H9 (cell line): ENCODE results near the gene FAM3D. TPM values are rescaled to one million over a fixed set of nuclear protein-coding genes. Genes with fewer than 3 reads are reported as not detected.

Experiments
- DNase-seq: peaks from one replicate; pipeline ENCODE4 v3.0.0-alpha.2; 2017
- H2AFZ ChIP-seq: one replicate; pipeline ENCODE4 v1.6.1; 2013; ENCODE audit warnings: mild to moderate bottlenecking, low read length, control low read depth, moderate library complexity
- H2AK5ac ChIP-seq: 2 replicates; pipeline ENCODE4 v1.6.1; 2013; ENCODE audit warnings: low read length, control low read depth, mixed read lengths; ENCODE audit not compliant: insufficient read length
- H2BK120ac ChIP-seq: one replicate; pipeline ENCODE4 v1.6.1; 2013; ENCODE audit warnings: low read depth, mild to moderate bottlenecking, low read length, control low read depth, inconsistent platforms; ENCODE audit not compliant: poor library complexity, severe bottlenecking
- H2BK12ac ChIP-seq: 2 replicates; pipeline ENCODE4 v1.6.1; 2013; ENCODE audit warnings: low read length, control low read depth, mixed read lengths, low read depth; ENCODE audit not compliant: insufficient read length
- H2BK15ac ChIP-seq: 2 replicates; pipeline ENCODE4 v1.6.1; 2013; ENCODE audit warnings: low read depth, low read length, control low read depth
- H2BK20ac ChIP-seq: one replicate; pipeline ENCODE4 v1.6.1; 2013; ENCODE audit warnings: low read depth, mild to moderate bottlenecking, low read length, control low read depth, inconsistent platforms; ENCODE audit not compliant: poor library complexity, severe bottlenecking
- H2BK5ac ChIP-seq: 2 replicates; pipeline ENCODE4 v1.6.1; 2013; ENCODE audit warnings: low read length, control low read depth, mixed read lengths; ENCODE audit not compliant: insufficient read length
- H3K14ac ChIP-seq: 2 replicates; pipeline ENCODE4 v1.6.1; 2013; ENCODE audit warnings: low read length, control low read depth; ENCODE audit not compliant: insufficient read depth
- H3K18ac ChIP-seq: 2 replicates; pipeline ENCODE4 v1.6.1; 2013; ENCODE audit warnings: low read depth, mild to moderate bottlenecking, mixed read lengths, low read length, control low read depth; ENCODE audit not compliant: insufficient read length
- H3K23ac ChIP-seq: 2 replicates; pipeline ENCODE4 v1.6.1; 2013; ENCODE audit warnings: low read length, control low read depth, mixed read lengths, low read depth; ENCODE audit not compliant: insufficient read length
- H3K23me2 ChIP-seq: 2 replicates; pipeline ENCODE4 v1.6.1; 2013; ENCODE audit warnings: low read depth, mild to moderate bottlenecking, mixed read lengths, low read length, control low read depth; ENCODE audit not compliant: insufficient read length, poor library complexity, severe bottlenecking
- H3K27ac ChIP-seq: 2 replicates; pipeline ENCODE4 v1.5.1; 2013; ENCODE audit warnings: low read length, control low read depth, mixed read lengths, low read depth; ENCODE audit not compliant: insufficient read length
- H3K27me3 ChIP-seq: 2 replicates; pipeline ENCODE4 v1.6.1; 2013; ENCODE audit warnings: low read length, control low read depth, inconsistent platforms; ENCODE audit not compliant: insufficient read depth
- H3K4ac ChIP-seq: 2 replicates; pipeline ENCODE4 v1.6.1; 2013; ENCODE audit warnings: low read depth, mild to moderate bottlenecking, control low read depth, inconsistent platforms, low read length, moderate library complexity
- H3K4me1 ChIP-seq: 2 replicates; pipeline ENCODE4 v1.6.1; 2013; ENCODE audit warnings: low read length, control low read depth, inconsistent platforms; ENCODE audit not compliant: insufficient read depth
- H3K4me2 ChIP-seq: 2 replicates; pipeline ENCODE4 v1.6.1; 2013; ENCODE audit warnings: low read length, control low read depth, mixed read lengths; ENCODE audit not compliant: insufficient read length, insufficient read depth
- H3K56ac ChIP-seq: 2 replicates; pipeline ENCODE4 v1.6.1; 2013; ENCODE audit warnings: low read depth, mild to moderate bottlenecking, mixed read lengths, low read length, control low read depth; ENCODE audit not compliant: insufficient read length
- H3K79me1 ChIP-seq: 2 replicates; pipeline ENCODE4 v1.6.1; 2013; ENCODE audit warnings: low read depth, mild to moderate bottlenecking, moderate library complexity, low read length, control low read depth, inconsistent platforms; ENCODE audit not compliant: insufficient read depth, poor library complexity, severe bottlenecking
- H3K79me2 ChIP-seq: 2 replicates; pipeline ENCODE4 v1.6.1; 2013; ENCODE audit warnings: low read length, control low read depth, inconsistent platforms; ENCODE audit not compliant: insufficient read depth
- H3K9ac ChIP-seq: 2 replicates; pipeline ENCODE4 v1.6.1; 2013; ENCODE audit warnings: low read length, control low read depth, mixed read lengths; ENCODE audit not compliant: insufficient read length; ENCODE audit errors: extremely low read depth
- H3K9me3 ChIP-seq: one replicate; pipeline ENCODE4 v1.6.1; 2013; ENCODE audit warnings: low read depth, low read length, inconsistent platforms; ENCODE audit not compliant: control insufficient read depth
- H3T11ph ChIP-seq: one replicate; pipeline ENCODE4 v1.6.1; 2013; ENCODE audit warnings: mild to moderate bottlenecking, low read length, control low read depth, inconsistent platforms
- H4K20me1 ChIP-seq: one replicate; pipeline ENCODE4 v1.6.1; 2013; ENCODE audit not compliant: control insufficient read depth, insufficient read length, insufficient read depth
- H4K5ac ChIP-seq: 2 replicates; pipeline ENCODE4 v1.6.1; 2013; ENCODE audit warnings: low read depth, mild to moderate bottlenecking, mixed read lengths, low read length, control low read depth; ENCODE audit not compliant: insufficient read length
- H4K8ac ChIP-seq: replicated peaks from 2 replicates; pipeline ENCODE4 v1.6.1; 2013; ENCODE audit warnings: low read length, control low read depth, mixed read lengths, low read depth; ENCODE audit not compliant: insufficient read length
- H4K91ac ChIP-seq: 2 replicates; pipeline ENCODE4 v1.6.1; 2013; ENCODE audit warnings: low read depth, mild to moderate bottlenecking, moderate library complexity, mixed read lengths, low read length, control low read depth; ENCODE audit not compliant: insufficient read length
- H3K27ac Mint-ChIP-seq, 3 experiments: 2 replicates in 2 of 3; 3 replicates in 1 of 3; pipeline ENCODE4 v1.8.0; 2020 to 2021; ENCODE audit warnings: mixed read lengths in 3 of 3, mild to moderate bottlenecking in 1 of 3, moderate library complexity in 1 of 3
- H3K27me3 Mint-ChIP-seq: 2 replicates; pipeline ENCODE4 v1.8.0; 2021; ENCODE audit warnings: low read depth, mild to moderate bottlenecking, moderate library complexity, mixed read lengths
- H3K36me3 Mint-ChIP-seq, 3 experiments: 2 replicates in 2 of 3; 3 replicates in 1 of 3; pipeline ENCODE4 v1.8.0; 2020 to 2021; ENCODE audit warnings: low read depth in 3 of 3, mixed read lengths in 3 of 3; ENCODE audit not compliant: insufficient read depth in 1 of 3
- H3K4me1 Mint-ChIP-seq, 2 experiments: 2 replicates each; pipeline ENCODE4 v1.8.0; 2020; ENCODE audit warnings: mixed read lengths in 2 of 2
- H3K4me3 Mint-ChIP-seq, 2 experiments: 2 replicates in 1 of 2; 3 replicates in 1 of 2; pipeline ENCODE4 v1.8.0; 2020 to 2021; ENCODE audit warnings: mild to moderate bottlenecking in 2 of 2, mixed read lengths in 2 of 2, moderate library complexity in 1 of 2
- H3K9me3 Mint-ChIP-seq, 2 experiments: 2 replicates in 1 of 2; 3 replicates in 1 of 2; pipeline ENCODE4 v1.8.0; 2020; ENCODE audit warnings: mild to moderate bottlenecking in 2 of 2, mixed read lengths in 2 of 2, moderate library complexity in 1 of 2
- WGBS: extraction: QIAGEN DNeasy Blood & Tissue Kit; methylation state at CpG from one replicate; pipeline ENCODE4 v1.1.7; 2013; ENCODE audit warnings: missing lambda C conversion rate, low lambda C conversion rate, mixed read lengths; ENCODE audit not compliant: insufficient read length; ENCODE audit errors: extremely low coverage; 5-methylcytosine and 5-hydroxymethylcytosine counted together
- total RNA-seq: library from RNA; stranded (reverse); gene quantifications from 2 replicates; pipeline ENCODE4 v1.2.1, GENCODE V29; 2021
- TF ChIP-seq, protein P1 (sequence below): fragments of 200-600 bp; sonication (generic); conservative IDR thresholded peaks from 3 replicates; pipeline ENCODE4 v1.8.0; 2021; ENCODE audit warnings: antibody characterized with exemption, mild to moderate bottlenecking

Gene FAM3D
- total RNA-seq, 1 experiment from 2014 or later = not detected

DNA sequence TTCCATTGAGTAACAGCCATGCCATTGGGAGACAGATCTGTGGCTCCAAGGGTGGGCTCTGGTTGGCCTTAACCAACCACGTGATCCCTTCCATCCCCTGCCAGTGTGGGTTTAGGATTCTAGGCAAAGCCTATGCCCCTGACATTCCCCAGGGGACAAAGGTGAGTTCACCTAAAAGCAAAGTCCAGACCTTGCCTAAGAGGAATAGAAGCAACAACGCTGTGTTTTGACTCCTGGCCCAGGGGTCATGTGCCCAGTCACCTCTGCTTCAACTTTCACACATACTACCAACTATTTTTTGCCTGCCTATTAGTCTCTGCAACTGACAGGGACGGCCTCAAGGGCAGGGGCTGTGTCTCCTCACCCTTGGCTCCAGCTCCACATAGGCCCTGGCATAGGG is 42.0 kb downstream of the FAM3D start:
- no peak overlapping the region for H2BK120ac ChIP-seq

More for the DNA sequence above, 42.0 kb downstream of the FAM3D start:
- Mint-ChIP-seq H3K36me3 (no peaks in the 10 kb centered on the region), H3K4me3 (no peak overlapping the region), H3K27me3 (peaks cover 7% of the 10 kb centered on the region), H3K27ac (no peak overlapping the region; a peak in 1 of 7 replicates), H3K9me3 (no peaks in the 10 kb centered on the region), H3K4me1 (peaks cover 0 to 9% of the 10 kb centered on the region in 2 experiments; a peak in 2 of 4 replicates)
- no peak overlapping the region for H3K18ac ChIP-seq
- no peak overlapping the region for H4K8ac ChIP-seq
- no peak overlapping the region for H4K5ac ChIP-seq
- no peaks in the 10 kb centered on the region for H3K79me2 ChIP-seq
- TF ChIP-seq, protein P1, sequence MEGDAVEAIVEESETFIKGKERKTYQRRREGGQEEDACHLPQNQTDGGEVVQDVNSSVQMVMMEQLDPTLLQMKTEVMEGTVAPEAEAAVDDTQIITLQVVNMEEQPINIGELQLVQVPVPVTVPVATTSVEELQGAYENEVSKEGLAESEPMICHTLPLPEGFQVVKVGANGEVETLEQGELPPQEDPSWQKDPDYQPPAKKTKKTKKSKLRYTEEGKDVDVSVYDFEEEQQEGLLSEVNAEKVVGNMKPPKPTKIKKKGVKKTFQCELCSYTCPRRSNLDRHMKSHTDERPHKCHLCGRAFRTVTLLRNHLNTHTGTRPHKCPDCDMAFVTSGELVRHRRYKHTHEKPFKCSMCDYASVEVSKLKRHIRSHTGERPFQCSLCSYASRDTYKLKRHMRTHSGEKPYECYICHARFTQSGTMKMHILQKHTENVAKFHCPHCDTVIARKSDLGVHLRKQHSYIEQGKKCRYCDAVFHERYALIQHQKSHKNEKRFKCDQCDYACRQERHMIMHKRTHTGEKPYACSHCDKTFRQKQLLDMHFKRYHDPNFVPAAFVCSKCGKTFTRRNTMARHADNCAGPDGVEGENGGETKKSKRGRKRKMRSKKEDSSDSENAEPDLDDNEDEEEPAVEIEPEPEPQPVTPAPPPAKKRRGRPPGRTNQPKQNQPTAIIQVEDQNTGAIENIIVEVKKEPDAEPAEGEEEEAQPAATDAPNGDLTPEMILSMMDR = no peak
- no peak overlapping the region for H2BK15ac ChIP-seq
- no peak overlapping the region for H3T11ph ChIP-seq
- H3K4me1 ChIP-seq = no peaks in the 10 kb centered on the region
- H4K20me1 ChIP-seq = no peaks in the 10 kb centered on the region
- H3K4me2 ChIP-seq = no peak overlapping the region
- no peak overlapping the region for H3K27ac ChIP-seq
- no peak overlapping the region for H2BK20ac ChIP-seq
- H2BK12ac ChIP-seq = no peak overlapping the region
- H3K79me1 ChIP-seq = no peaks in the 10 kb centered on the region
- H4K91ac ChIP-seq = no peak overlapping the region
- no peak overlapping the region for H3K4ac ChIP-seq
- no peak overlapping the region for H2BK5ac ChIP-seq
- no CpG with 5 or more reads among the region's 3 CpGs for WGBS
- no peak overlapping the region for H3K9ac ChIP-seq
- H3K23ac ChIP-seq = no peak overlapping the region
- no peak overlapping the region for H3K14ac ChIP-seq
- no peaks in the 10 kb centered on the region for H3K23me2 ChIP-seq
- no peaks in the 10 kb centered on the region for H3K27me3 ChIP-seq
- H3K9me3 ChIP-seq = no peaks in the 10 kb centered on the region
- H3K56ac ChIP-seq = no peak overlapping the region
- no peak for DNase-seq
- no peak overlapping the region for H2AK5ac ChIP-seq
- no peak overlapping the region for H2AFZ ChIP-seq
